ENCODE results near the gene TMEM18. TPM values are rescaled to one million over a fixed set of nuclear protein-coding genes. Genes with fewer than 3 reads are reported as not detected.
"Not testable (repeated sequence)": the region's sequence is repeated elsewhere in the genome, so short reads cannot be mapped to it uniquely, and the experiment has no call there.

TMEM18 gene
- total RNA-seq, 1 experiment from 2014 or later = 29.1 TPM

DNA sequence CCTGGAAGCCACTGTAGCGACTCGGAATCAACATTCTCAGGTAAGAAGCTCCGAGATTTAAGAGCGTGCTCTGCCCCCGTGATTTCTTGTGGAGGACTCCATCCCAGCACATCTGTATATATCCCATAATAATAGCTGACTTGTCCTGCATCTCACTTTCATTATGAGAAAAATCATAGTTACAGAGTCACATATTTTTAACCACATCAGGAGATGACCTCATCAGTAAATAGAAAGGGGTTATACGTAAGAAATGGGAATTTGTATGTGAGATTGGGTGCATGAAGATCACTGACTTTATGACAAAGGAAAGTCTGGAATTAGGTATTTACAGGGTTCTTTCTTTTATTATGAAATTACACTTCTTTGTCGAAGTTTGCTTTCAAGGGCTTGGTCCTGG is 16.4 kb upstream of the TMEM18 start:
- DNase-seq (ENCODE audit: low read depth) = no peak

DNA sequence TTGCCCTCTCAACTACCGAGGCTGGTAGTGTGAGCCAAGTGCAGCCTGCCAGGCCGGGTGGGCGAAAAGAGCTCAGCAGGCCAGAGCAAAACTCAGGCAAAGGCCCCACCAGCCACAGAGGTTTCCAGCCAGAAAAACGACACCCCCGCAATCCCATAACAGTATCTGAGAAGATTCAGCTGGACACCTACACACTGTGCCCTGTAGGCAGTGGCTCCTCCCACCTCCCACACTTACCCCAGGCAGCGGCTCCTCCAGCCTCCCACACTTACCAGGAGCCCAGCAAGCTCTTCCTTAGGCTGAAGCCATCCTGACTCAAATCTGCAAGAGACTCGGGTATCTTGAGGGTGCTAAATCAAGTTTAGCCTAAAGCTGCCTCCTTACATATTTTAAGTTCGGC is 15.6 kb upstream of the TMEM18 start:
- no peak for DNase-seq (ENCODE audit: low read depth)

DNA sequence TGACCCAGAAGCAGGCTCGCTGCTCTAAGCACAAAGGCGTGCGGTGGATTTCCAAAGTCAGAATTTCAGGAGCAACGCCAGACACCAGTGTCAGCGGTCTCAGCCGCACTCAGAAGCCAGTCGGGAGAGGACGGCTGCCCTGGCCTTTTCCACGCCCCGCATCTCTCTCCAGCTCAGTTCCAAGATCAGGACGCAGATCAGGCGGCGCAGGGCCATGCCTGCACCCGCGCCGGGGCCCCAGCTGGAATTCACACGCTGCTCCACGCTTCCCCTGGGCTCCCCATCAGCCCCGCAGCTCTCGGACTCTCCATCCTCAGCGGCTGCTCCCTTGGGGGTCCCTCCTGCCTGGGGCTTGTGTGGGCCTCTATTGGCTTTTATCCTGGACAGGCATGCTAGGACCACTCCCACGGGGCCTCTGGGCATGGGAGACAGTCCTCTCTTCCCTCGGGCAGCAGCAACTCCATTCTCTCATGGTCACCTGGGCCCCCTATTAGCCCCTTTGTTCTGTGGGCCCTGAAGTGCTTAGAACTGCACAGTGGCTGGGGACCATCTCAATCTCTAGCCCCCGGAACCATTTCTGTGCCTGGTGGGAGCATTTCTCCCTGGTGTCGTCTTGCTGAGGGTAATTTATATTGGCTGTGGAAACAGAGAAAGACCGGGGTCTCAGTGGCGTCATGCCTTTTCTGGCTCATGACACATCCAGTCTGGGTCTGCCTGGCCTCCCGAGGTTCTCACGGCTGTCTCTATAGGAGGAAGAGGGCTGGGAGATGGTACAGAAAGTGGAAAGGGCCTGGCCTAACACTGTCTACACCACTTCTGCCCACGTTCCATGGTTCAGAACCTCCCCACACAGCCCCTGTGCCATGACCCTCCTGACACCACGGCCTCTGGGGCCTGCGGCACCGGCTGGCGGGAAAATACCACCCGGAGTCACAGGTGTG is 14.9 kb upstream of the TMEM18 start:
- DNase-seq (ENCODE audit: low read depth) = no peak

DNA sequence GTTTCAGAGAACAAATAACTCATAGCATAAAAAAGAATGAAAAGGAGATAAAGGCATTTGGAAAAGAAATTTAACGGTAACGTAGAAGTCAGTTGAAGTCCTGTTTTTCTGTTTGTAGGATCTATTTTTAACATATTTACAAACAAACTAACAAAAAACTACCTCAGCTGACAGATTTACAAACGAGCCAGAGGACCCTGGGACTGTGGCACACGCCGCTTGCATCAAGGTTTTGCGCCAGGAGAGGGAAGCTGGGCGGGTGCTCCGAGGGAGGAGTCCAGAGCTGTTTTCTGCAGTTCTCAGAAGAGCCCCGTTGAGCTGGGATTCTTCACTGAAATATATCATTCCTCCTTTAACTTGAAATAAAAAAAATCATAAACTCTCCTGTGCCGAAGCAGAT is 13.6 kb upstream of the TMEM18 start:
- DNase-seq (ENCODE audit: low read depth) = no peak

DNA sequence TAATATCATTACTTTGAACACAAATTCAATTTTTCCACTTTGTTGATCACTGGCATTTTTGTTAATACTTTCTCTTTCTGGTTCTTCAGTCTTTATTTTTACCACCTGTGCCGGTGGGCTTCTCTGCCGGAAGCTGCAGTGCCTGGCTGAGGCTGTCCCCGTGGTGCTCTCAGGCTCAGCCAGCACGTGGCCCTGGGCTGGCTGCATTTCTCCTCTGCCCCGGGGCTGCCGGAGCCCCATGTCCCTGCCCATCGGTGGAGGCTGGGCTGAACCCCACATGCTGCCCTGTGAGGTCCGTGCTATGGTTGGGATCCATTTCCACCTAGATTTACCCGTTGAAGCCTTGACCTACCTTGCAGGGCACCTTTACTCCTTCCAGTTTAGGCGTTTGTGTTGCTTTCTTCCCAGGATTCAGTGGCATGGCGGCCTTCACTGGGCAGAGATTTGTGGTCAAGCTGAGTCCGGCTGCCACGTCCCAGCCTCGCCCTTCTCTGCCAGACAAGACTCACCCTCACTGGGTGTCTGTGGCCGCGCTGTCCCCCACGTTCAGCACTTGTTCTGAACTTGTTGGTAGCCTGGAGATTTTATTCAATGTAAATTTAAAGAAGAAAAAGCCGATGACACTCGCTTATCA is 12.8 kb upstream of the TMEM18 start:
- no peak for DNase-seq (ENCODE audit: low read depth)

DNA sequence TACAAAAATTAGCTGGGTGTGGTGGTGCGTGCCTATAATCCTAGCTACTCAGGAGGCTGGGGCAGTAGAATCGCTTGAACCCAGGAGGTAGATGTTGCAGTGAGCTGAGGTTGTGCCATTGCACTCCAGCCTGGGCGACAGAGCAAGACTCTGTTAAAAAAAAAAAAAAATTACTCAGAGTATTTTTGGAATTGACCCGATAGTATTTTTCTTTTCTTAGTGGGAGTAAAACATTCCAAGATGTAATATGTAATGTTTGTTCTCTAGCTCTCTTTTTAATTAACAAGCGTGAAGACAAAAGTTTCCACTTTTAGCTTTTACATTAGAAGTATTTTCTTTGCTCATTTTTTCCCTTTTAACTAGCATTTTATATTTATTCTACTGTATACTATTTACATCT is 12.0 kb upstream of the TMEM18 start:
- DNase-seq (ENCODE audit: low read depth) = no peak

DNA sequence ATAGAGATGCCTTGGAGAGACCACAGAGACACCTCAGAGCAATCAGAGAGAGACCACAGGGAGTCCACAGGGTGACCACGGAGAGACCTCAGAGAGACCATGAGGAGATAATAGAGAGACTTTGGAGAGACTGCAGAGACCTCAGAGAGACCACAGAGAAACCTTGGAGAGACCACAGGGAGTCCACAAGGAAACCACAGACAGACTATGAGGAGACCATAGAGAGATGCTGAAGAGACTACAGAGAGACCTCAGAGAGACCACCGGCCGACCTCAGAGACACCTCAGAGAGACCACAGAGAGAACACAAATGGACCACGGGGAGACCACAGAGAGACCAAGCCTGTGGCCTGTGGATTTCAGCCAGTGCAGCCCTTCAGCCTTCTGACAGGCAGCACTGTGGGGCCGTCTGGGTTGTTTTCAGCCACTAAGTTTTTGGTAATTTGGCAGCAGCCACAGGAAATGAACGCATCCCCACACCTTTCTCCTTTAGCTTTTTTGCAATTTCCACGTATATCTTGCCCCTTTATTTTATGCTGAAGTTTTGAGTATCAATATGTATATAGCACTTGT is 11.4 kb upstream of the TMEM18 start:
- no peak for DNase-seq (ENCODE audit: low read depth)

DNA sequence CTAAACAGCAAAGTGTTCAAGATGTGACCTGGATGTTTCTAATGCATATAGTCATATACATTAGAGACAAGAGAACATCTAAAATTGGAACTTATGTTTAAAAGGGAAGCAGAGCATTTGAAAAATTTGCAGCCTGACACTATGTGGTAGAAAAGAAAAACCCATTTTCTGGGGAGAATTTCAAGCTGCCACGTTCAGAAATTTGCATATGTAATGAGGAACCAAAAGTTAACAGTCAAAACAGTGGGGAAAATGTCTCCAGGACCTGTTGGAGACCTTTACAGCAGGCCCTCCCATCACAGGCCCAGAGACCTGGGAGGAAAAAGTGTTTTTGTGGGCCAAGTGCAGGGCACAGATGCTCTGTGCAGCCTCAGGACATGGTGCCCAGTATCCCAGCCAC is 8.2 kb upstream of the TMEM18 start:
- DNase-seq (ENCODE audit: low read depth) = no peak

DNA sequence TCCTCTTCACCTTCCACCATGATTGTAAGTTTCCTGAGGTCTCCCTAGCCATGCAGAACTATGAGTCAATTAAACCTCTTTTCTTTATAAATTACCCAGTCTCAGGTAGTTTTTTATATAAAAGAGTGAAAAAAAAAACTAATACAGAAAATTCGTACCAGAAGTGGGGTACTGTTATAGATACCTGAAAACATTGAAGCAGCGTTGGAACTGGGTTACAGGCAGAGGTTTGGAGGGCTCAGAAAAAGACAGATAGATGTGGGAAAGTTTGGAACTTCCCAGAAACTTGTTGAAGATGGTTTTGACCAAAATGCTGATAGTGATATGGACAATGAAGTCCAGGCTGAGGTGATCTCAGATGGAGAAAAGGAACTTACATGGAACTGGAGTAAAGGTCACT is 7.7 kb upstream of the TMEM18 start:
- not testable (repeated sequence) for DNase-seq (ENCODE audit: low read depth)

DNA sequence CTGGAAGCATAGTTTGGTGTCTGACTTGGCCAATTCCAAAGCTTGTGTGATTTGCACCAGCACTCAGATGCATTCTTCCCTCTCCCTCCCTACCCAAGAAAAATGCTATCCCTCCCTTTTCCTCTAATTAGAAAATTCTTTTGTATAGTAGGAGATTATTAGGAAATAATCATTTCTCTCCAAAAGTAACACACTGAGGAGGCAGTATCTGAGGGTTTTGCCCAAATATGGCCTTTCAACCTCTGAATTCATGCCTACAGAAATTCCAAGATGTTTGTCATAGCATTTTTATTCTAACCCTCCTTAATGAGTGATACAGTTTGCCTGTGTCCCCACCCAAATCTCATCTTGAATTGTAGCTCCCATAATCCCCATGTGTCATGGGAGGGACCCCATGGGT is 5.0 kb upstream of the TMEM18 start:
- no peak for DNase-seq (ENCODE audit: low read depth)

DNA sequence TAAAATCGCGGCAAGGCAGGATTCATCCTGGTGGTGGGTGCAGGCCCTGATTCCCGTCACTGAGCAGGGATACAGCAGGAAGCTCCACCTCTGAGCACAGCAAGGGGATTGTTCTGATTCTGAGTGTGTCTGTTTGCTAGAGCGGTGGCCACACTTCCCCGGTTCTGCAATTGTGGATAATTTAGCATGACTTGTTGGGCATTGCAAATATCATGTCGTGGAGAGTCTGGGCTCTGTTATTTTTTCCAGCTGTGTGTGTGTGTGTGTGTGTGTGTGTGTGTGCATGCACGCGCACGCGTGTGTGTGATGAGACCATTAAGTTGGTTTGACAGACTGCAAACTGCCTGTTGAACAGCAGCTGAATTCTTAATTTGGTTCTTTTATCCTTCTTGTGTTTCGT is 4.1 kb upstream of the TMEM18 start:
- no peak for DNase-seq (ENCODE audit: low read depth)

DNA sequence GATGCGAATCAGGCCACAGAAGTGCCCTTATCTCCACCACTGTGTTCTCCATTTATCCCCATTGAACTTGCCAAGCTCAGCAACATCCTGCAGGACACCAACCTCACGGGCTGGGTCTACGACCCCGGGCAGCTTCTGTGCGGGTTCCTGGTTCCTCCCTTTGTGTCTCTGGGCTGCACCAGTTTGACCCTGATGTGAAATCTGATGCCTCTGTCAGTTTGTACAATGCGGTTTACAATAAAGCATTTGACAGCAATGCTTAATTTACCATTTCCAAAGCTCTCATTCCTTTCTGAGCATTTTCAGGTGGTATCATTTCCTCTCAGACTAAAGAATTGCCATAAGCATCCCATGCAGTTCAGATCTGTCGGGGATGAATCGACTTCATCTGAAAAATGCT is 3.3 kb upstream of the TMEM18 start:
- DNase-seq (ENCODE audit: low read depth) = no peak

DNA sequence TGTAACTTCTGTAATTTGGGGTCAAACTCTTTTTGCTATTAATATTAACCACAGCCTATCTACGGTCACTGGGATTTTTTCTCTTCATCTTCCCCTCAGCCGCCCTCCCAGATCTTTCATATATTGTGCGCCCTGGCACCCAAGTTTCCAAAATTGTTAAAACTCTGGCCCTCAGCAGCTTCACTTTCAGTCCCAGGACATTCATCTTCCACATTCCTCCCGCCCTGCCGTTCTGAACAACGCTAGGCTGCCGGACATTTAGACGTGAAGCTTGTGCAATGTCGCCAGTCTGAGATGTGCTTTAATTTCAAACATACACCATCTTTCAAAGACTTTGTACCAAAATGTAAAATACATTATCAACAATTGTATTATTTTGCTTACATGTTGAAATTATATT is 1.8 kb upstream of the TMEM18 start:
- no peak for DNase-seq (ENCODE audit: low read depth)

DNA sequence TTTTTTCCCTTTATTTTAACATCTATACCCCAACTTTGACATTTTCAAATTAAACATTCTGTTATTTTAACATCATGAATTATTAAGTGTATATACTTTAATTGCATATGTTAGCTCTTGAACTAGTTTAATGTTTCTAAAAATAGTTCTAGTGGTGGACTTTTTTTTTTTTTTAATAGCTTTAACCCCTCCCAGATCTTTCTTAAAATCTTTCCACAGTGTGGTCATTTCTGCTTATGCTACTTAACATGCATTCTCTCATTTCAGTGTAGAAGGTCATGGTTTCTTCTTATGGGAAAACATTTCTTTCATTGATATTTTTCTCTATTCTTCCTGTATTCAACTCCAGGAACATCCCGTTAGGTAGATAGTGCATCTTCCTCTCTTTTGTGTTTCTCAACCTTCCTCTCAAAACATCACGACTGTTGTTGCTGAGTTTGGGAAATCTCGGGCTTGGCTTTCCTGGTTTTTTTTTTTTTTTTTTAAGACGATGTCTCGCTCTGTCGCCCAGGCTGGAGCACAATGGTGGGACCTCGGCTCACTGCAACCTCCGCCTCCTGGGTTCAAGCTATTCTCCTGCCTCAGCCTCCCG is 849 bp upstream of the TMEM18 start:
- DNase-seq (ENCODE audit: low read depth) = no peak

DNA sequence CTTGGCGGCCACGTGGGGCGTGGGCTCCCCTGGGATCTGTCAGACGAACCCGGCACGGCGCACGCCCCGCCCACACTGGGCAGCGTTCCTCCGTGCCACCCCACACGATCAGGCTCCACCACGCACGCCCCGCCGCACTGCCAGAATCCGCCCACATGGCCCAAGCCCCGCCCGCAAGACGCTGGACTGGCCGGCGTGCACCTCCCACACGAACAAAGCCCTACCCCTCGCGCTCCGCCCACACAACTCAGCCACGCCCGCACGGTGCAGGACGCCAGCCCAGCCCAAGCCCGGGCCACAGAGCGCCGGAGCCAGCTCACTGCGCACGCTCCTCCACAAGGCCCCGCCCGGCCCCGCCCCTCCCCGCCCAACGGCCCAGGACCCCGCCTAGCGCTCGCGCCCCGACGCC is 555 bp downstream of the TMEM18 start:
- DNase-seq (ENCODE audit: low read depth) = peak; percentile 97

DNA sequence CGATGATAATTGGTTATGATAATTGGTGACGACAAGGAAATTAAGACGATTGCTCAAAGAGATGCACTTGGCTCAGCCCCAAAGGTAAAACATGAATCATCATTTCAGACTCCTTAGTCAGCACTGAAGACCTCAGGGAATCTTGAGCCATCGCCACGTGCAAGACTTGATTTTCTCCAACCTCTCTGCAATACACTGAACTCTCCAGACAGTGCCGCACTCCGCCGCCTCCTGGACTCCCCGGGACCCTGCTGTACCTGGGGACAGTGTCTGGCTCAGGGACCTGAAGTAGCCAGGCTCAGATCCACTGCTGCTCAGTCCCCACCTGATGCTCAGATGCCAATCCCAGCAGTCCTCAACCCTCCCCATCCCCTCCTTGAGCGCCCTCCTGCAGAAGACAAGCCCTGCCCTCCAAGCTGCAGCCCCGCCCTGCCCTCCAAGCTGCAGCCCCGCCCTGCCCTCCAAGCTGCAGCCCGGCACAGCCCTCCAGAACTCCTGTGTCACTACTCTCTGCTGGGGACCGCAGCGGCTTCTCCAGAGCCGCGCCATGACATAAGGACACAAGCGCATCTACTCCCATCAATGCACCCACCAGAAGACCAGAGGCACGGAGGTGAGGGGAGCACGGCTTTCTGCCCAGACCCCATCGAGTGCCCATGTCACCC is 1.1 kb downstream of the TMEM18 start:
- DNase-seq (ENCODE audit: low read depth) = peak; percentile 88

DNA sequence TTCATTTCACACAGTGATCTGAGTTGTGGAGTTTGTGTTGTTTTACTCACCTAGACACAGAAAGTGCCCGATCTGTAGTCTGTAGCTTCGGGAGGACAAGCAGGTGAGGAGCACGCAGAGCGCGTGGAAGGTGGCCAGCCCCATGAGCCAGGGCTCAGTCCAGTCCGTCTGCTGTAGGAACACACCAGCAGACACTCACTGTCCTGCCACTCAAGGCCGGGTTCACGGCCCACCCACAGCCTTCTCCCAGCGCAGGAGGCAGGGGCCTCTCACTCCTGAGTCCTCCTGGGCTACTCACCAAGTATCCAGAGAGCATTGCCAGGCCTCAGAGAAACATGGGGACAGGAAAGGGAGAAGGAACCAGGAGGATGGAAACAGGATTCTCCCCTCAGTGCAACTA is 1.7 kb downstream of the TMEM18 start:
- DNase-seq (ENCODE audit: low read depth) = no peak

DNA sequence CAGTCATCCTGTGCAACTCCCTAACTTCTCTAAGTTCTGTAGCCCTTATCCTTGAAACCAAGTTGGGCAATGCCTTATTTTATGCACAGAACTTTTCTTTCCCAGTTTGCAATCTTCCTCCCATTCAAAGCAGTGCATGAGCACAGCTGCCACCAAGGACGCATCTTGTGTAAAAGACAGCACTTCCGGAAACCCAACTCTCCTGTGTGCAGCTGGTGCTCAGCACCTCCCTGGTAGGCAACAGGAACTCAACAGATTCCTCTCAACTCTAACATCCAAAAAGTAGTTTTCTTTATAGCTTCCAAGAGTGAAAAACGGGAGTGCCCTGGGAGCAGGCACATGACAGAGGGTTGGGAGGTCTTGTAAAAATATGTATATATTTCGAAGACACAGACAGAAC is 2.2 kb downstream of the TMEM18 start:
- no peak for DNase-seq (ENCODE audit: low read depth)

DNA sequence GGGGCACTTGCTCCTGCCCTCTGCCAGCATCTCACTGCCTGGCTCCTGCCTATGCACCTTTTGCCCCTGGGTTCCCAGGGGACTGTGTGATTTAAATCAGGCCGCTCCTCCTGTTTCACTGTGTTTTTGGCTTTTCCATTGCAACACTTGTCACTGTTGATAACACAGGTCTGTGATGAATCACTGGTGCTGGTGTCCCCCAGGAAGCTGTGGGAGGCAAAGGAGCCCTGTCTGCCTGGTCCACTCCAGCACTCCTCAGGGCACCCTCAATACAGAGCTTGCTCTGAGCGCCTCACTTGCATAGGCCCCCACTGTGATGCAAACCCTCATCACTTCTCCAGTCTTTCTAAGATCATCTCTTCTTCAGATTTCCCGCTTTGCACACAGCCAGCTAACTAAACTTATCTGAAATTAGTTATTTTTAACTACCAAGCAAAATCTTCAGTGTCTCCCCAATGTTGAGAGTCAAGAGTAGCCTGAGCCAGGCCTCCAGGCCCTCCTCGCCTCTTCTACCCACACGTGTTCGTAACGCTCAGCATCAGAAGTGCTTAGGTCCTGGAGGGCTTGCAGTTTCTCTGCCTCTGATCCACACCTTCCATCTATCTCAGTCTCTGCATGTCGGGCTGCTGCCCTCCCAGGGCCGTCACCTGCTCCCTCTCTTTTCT is 2.8 kb downstream of the TMEM18 start:
- DNase-seq (ENCODE audit: low read depth) = no peak

DNA sequence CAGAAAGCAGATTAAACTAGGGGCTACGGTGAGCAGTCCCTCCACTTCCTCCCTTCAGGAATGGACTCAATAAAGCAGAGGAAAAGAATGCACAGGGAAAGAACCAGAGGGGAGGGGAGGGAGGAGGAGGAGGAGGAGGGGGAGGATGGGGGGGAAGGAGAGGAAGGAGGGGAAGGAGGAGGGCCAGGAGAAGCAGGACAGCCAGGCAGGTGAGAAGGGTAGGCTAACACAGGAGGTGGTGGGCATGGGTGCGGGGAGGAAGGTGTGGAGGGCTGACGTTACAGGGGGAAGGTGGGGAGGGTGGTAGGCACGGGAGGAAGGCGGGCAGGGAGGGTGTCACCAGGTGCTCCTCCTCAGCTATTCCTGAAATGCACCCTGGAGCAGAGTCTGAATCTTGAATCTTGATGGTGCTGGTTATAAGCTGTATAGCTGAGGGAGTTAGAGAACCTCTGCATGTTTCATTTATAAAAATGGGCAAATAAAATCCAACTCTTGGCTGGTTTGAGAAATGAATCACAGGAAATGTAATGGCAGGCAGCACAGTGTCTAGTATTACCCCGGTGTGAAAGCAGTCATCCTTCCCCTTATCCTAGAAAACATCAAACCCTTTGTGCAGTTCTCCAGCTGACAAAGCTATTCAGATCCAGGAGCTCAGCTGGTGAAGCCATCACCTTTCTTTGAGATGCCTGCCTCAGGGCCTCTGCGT is 3.4 kb downstream of the TMEM18 start:
- peak; percentile 51 for DNase-seq (ENCODE audit: low read depth)

DNA sequence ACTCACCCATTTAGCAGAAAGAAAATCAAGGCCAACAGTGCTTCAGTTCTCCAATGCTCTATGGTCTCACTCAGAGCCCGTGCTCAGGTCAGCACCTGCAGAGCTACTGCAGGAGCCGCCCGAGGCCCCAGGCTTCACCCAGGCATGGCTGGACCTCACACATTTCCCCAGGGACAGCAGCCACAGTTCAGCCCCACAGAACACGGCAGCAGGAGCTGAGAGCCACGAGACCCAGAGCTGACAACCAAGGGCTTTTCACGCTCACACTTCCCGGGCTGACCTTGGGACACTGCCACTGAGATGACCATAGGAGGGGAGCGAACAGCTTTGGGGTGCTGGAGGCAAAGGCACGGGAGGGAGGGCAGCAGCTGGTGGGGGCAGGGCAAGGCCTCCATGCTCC is 4.2 kb downstream of the TMEM18 start:
- no peak for DNase-seq (ENCODE audit: low read depth)

Measured in LHCN-M2 (cell line).